Spleen (tissue), 13 donors: Measurements from ENCODE around the gene GNB3. TPM values are rescaled to one million over a fixed set of nuclear protein-coding genes. Genes with fewer than 3 reads are reported as not detected.

ENCODE experiments used
- DNase-seq: peaks from one replicate; pipeline ENCODE4 v3.0.0-alpha.2; 2020
- H3K27ac ChIP-seq, 8 donors: fragments of 200-600 bp; sonication (generic) in 7 of 8; 1 replicate in 4 of 8; 2 replicates in 4 of 8; pipeline versions ENCODE4 v1.5.0 to v1.8.0; 2016 to 2021; ENCODE audit warnings: inconsistent platforms in 4 of 8, mild to moderate bottlenecking in 4 of 8, moderate library complexity in 1 of 8
- H3K27me3 ChIP-seq, 7 donors: fragments of 200-600 bp; sonication (generic) in 6 of 7; replicated peaks in 1 of 7; 1 replicate in 4 of 7; 2 replicates in 3 of 7; pipeline versions ENCODE4 v1.5.0 to v1.8.0; 2016 to 2021; ENCODE audit warnings: inconsistent platforms in 3 of 7, mild to moderate bottlenecking in 1 of 7
- H3K36me3 ChIP-seq, 6 donors: fragments of 200-600 bp; sonication (generic) in 5 of 6; 1 replicate in 4 of 6; 2 replicates in 2 of 6; pipeline versions ENCODE4 v1.5.0 to v1.8.0; 2016 to 2021; ENCODE audit warnings: inconsistent platforms in 2 of 6
- H3K4me1 ChIP-seq, 6 donors: fragments of 200-600 bp; sonication (generic) in 5 of 6; 1 replicate in 3 of 6; 2 replicates in 3 of 6; pipeline versions ENCODE4 v1.5.0 to v1.8.0; 2016 to 2021; ENCODE audit warnings: inconsistent platforms in 3 of 6
- H3K4me3 ChIP-seq, 8 donors: fragments of 200-600 bp; sonication (generic) in 7 of 8; 1 replicate in 4 of 8; 2 replicates in 4 of 8; pipeline versions ENCODE4 v1.5.0 to v1.8.0; 2016 to 2021; ENCODE audit warnings: inconsistent platforms in 4 of 8, mild to moderate bottlenecking in 4 of 8, moderate library complexity in 2 of 8
- H3K9me3 ChIP-seq, 8 donors: fragments of 200-600 bp; sonication (generic) in 7 of 8; 1 replicate in 4 of 8; 2 replicates in 4 of 8; pipeline versions ENCODE4 v1.5.0 to v1.8.0; 2016 to 2021; ENCODE audit warnings: inconsistent platforms in 4 of 8
- POLR2A ChIP-seq, 3 donors: fragments of 450-650 bp; IDR thresholded peaks; one replicate each; pipeline ENCODE4 v1.5.1; 2017; ENCODE audit warnings: antibody characterized with exemption in 3 of 3, mild to moderate bottlenecking in 1 of 3
- POLR2AphosphoS5 ChIP-seq, 3 donors: sonication (generic); formaldehyde crosslinking; IDR thresholded peaks; one replicate each; pipeline ENCODE4 v1.5.1; 2017; ENCODE audit warnings: antibody characterized with exemption in 3 of 3
- WGBS, 5 donors: extraction: QIAGEN DNeasy Blood & Tissue Kit in 3 of 5; methylation state at CpG; one replicate each; pipeline versions ENCODE4 v1.1.5 to v1.1.7; 2013 to 2018; 5-methylcytosine and 5-hydroxymethylcytosine counted together
- intact Hi-C: fragments of 100-400 bp; cut with DNase I; formaldehyde crosslinking; loops from one replicate; pipeline ENCODE4 v1.15.0; 2023; ENCODE audit warnings: low total_unique reads
- long read RNA-seq, 2 donors: transcript quantifications; one replicate each; lab custom pipeline, GENCODE V29; 2026
- polyA plus RNA-seq, 3 donors: library from polyadenylated mRNA; stranded (reverse); fragments of 200-250 nt; gene quantifications; one replicate each; pipeline ENCODE4 v1.2.1, GENCODE V29; 2013
- total RNA-seq, 7 donors: library from RNA; depleted of rRNA in 3 of 7; stranded (reverse); fragments of >200 nt in 3 of 7; fragmentation: NEBNext Ultra II Directional in 4 of 7; extraction: Animal tissue kit (Norgen Biotek cat#: 25700) in 4 of 7; gene quantifications; one replicate each; pipeline versions ENCODE4 v1.1.0 to v1.2.1, GENCODE V29; 2016 to 2021
- TF ChIP-seq, protein P1 (sequence below), 11 experiments: fragments of 200-600 bp in 7 of 11; fragments of 450-650 bp in 4 of 11; sonication (generic) in 4 of 11; IDR thresholded peaks in 8 of 11; conservative IDR thresholded peaks in 3 of 11; 1 replicate in 7 of 11; 2 replicates in 4 of 11; pipeline versions ENCODE4 v1.4.0 to v1.8.0; 2016 to 2021; ENCODE audit warnings: antibody characterized with exemption in 11 of 11, inconsistent platforms in 4 of 11, mild to moderate bottlenecking in 1 of 11
- donor health status: healthy with polysubstance abuse.
- donor health status: DM: no; HTN: no; CAD: no; lungs with moderate emphysema.
- donor health status: DM: no; HTN: no; CAD: no.
- donor health status: Bipolar disorder and iron deficiency.
- donor health status: healthy.
- donor health status: DM: no; HTN: no; CAD: no.
- donor health status: DM: yes; HTN: yes; CAD: no.

The GNB3 gene
- 1 to 10 TPM in 6 of 7 donors, under 1 TPM in 1; 0.75 to 3.9 (median 2.6) TPM for total RNA-seq
- polyA plus RNA-seq, result 1 to 10 TPM in 1 of 3 donors, under 1 TPM in 2; 0.93 to 1.3 (median 0.94) TPM
- long read RNA-seq, donor 1, partial matches to known transcripts, result 22 of 22 reads
- long read RNA-seq, donor 1, other reads (novel, unspliced or antisense), result 0 of 22 reads
- long read RNA-seq, donor 2, result 0 reads

DNA sequence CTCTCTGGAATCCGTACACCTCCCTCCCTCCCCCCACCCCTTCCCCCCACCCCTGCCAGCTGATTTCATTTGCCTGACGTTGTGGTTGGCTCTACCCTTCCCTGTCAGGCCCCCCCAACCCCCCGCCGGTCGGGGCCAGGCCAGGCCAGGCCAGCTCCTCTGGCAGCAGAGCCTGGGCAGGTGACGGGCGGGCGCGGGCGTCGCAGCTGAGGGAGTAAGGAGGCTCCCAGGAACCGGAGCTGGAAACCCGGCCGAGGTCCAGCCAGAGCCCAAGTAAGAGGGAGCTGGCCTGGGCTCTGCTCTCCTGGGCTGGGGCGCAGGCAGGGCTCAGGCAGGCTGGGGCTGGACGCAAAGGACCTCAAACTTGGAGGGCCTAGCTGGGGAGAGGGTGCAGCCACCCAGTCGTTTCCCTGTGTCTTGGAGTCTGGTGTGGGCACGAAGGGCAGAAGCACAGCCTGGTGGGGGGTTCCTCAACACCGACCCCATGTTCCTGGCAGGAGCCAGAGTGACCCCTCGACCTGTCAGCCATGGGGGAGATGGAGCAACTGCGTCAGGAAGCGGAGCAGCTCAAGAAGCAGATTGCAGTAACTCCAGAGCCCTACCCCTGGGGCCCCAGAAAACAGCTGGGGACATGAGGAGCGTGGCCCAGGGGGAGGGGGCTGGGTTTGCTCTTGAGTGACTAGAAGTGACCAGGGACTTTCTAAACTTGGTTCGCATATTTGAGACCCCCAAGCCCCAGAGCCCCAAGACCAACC, at the start of gene GNB3:
TSS of gene GNB3 (plus strand) at position 165 of the 755 bp plus-strand sequence. CDS start at position 528, 363 bp downstream.
- 71 to 82% (median 77%) methylated on average over 12 to 24 of the region's 24 CpGs for WGBS, 5 donors
- Histone ChIP-seq H3K9me3 (no peaks in the 10 kb centered on the region), H3K4me1 (peaks cover 0 to 17% (median 7%) of the 10 kb centered on the region in 6 donors), H3K27ac (peak within 1 kb of the TSS in 4 of 8 donors; percentile 14 to 67 (median 50)), H3K36me3 (peaks cover 0 to 21% (median 0%) of the 10 kb centered on the region in 6 donors), H3K27me3 (peaks cover 0 to 7% (median 0%) of the 10 kb centered on the region in 7 donors), H3K4me3 (no peak within 1 kb of the TSS)
- intact Hi-C loops, result no loop called here
- DNase-seq, result no peak
- TF ChIP-seq POLR2A (IDR thresholded peaks at IDR 0.05), result no peak
- TF ChIP-seq, protein P1, sequence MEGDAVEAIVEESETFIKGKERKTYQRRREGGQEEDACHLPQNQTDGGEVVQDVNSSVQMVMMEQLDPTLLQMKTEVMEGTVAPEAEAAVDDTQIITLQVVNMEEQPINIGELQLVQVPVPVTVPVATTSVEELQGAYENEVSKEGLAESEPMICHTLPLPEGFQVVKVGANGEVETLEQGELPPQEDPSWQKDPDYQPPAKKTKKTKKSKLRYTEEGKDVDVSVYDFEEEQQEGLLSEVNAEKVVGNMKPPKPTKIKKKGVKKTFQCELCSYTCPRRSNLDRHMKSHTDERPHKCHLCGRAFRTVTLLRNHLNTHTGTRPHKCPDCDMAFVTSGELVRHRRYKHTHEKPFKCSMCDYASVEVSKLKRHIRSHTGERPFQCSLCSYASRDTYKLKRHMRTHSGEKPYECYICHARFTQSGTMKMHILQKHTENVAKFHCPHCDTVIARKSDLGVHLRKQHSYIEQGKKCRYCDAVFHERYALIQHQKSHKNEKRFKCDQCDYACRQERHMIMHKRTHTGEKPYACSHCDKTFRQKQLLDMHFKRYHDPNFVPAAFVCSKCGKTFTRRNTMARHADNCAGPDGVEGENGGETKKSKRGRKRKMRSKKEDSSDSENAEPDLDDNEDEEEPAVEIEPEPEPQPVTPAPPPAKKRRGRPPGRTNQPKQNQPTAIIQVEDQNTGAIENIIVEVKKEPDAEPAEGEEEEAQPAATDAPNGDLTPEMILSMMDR (IDR thresholded peaks at IDR 0.05 in 8 of 11, conservative IDR thresholded peaks at IDR 0.05 in 3 of 11), result no peak

DNA sequence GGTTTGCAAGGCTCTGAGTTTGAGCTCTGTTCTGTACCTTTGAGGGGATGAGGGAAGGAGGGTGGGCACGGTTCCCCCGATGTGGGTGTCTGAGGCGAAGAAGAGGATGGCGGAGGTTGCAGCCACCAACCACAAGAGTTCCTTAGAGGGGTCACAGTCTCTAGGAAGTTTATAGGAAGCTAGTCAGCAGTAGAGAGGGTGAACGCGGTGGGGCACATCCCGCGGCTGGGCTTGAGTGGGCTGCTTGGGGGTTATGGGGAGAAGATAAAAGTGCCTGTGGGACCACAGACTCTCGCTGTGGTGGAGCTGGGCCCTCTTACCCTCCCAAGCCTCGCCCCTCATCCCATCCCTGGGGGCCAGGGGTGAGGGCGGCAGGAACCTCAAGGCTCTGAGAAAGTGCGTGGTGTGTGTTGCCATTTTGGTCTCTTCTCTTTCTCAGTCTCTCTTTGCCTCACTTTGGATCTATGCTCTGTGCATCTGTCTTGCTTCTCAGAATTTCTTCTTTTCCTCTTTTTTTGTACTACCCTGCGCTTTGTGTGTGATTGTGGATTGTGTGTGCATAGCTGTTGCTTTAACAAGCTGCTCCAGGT, 48.7 kb upstream of the GNB3 start:
- Histone ChIP-seq H3K27me3 (peaks cover 0 to 21% (median 0%) of the 10 kb centered on the region in 7 donors), H3K36me3 (peaks cover 0 to 24% (median 2%) of the 10 kb centered on the region in 6 donors), H3K4me3 (peak overlapping the region in 7 of 8 donors; percentile 22 to 66 (median 43)), H3K9me3 (no peaks in the 10 kb centered on the region), H3K27ac (peak overlapping the region; percentile 27 to 87 (median 80)), H3K4me1 (peaks cover 3 to 53% (median 33%) of the 10 kb centered on the region in 6 donors)
- intact Hi-C loops, result no loop called here
- TF ChIP-seq POLR2AphosphoS5 (IDR thresholded peaks at IDR 0.05) (no peak), POLR2A (IDR thresholded peaks at IDR 0.05) (no peak)
- TF ChIP-seq, protein P1 (IDR thresholded peaks at IDR 0.05 in 8 of 11, conservative IDR thresholded peaks at IDR 0.05 in 3 of 11), result no peak
- no peak for DNase-seq
- WGBS, 5 donors, result 16 to 38% (median 30%) methylated on average over 13 of the region's 13 CpGs

DNA sequence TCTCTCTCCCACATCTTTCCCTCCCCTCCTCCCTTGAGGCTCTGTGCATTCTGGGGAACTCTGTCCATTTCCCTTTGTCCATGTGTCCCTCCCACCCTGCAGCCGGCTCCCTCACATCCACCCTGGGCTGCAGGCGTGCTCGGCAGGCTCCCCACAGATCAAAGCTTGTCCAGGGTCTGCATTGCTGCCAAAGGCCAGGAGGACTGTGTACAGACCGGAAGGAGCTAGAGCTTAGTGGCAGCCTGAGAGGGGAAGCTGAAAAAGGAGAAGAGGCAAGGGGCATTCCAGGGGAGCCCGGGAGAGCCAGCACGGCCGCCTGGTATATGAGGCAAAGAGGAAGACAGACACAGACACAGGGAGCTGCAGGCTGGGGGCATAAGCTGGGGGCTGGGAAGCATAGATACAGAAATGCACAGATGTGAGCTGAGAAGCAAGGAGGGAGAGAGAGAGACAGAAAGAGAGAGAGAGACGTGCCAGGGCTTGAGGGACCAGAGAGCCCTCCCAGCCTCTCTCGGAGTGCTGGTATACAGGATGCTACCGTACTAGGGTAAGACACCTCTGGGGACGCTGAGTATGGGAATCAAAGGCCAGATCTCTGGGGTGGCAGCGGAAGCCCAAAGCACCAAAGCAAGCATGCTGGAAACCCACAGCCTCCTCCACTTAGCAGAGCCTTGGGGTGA, 48.1 kb upstream of the GNB3 start:
- no peaks in the 10 kb centered on the region for H3K9me3 ChIP-seq
- WGBS, 5 donors, result 14 to 22% (median 14%) methylated on average over 12 of the region's 12 CpGs
- DNase-seq, result peak; percentile 86
- H3K4me1 ChIP-seq, result peaks cover 3 to 47% (median 30%) of the 10 kb centered on the region in 6 donors
- H3K36me3 ChIP-seq, result peaks cover 0 to 28% (median 2%) of the 10 kb centered on the region in 6 donors
- peaks cover 0 to 23% (median 0%) of the 10 kb centered on the region in 7 donors for H3K27me3 ChIP-seq
- peak overlapping the region; percentile 27 to 87 (median 80) for H3K27ac ChIP-seq
- TF ChIP-seq POLR2A (IDR thresholded peaks at IDR 0.05) (no peak), POLR2AphosphoS5 (IDR thresholded peaks at IDR 0.05) (peak; percentile 52 to 72 (median 70))
- TF ChIP-seq, protein P1 (IDR thresholded peaks at IDR 0.05 in 8 of 11, conservative IDR thresholded peaks at IDR 0.05 in 3 of 11), result no peak
- peak overlapping the region; percentile 7 to 66 (median 41) for H3K4me3 ChIP-seq
- intact Hi-C loops, result no loop called here
